HCT116 (cell line): ENCODE data around the gene SORL1-AS1.

Source experiments
- ATAC-seq: fragments of 200-7000 bp; cut with Tn5 transposase; 2 replicates; pipeline ENCODE4 v1.9.1; 2020; ENCODE audit warnings: mild to moderate bottlenecking, moderate library complexity
- BruUV-seq: library from RNA; stranded (reverse); fragments of 400-500 nt; replicated peaks from 2 replicates; lab custom pipeline; 2021; lab: Mats Ljungman, UMichigan
- CTCF ChIA-PET: fragments of 300-600 bp; sonication (Branson Sonifier 250); formaldehyde crosslinking; loops from one replicate; lab custom pipeline; 2021; ENCODE audit warnings: antibody characterized with exemption; lab: Charles Lee
- POLR2A ChIA-PET: fragments of 300-600, 350-600 bp; sonication (Branson Sonifier 250); formaldehyde crosslinking; loops from one replicate; lab custom pipeline; 2021; ENCODE audit warnings: antibody characterized with exemption; lab: Charles Lee
- RAD21 ChIA-PET, 2 experiments: fragments of 300-600 bp; sonication (Branson Sonifier 250); formaldehyde crosslinking; loops; one replicate each; lab custom pipeline; 2023; ENCODE audit warnings: low total read pairs in 2 of 2; ENCODE audit not compliant: uncharacterized antibody in 2 of 2, unreplicated experiment in 2 of 2, low non-redundant PET in 1 of 2; lab: Charles Lee
- DNase-seq: peaks from one replicate; pipeline ENCODE4 v3.0.0-alpha.2; 2010; ENCODE audit warnings: low read depth, low spot score
- H2AFZ ChIP-seq: fragments of 200-600 bp; shearing (Covaris generic), sonication (generic); 2 replicates; pipeline ENCODE4 v1.6.1; 2017; ENCODE audit warnings: low read depth, mixed run types, mixed read lengths, antibody characterized with exemption, low read length; ENCODE audit not compliant: poor library complexity, severe bottlenecking
- H3K27ac ChIP-seq: 2 replicates; pipeline ENCODE4 v1.5.1; 2012; ENCODE audit warnings: low read depth, low read length
- H3K27me3 ChIP-seq: fragments of 200-600 bp; sonication (generic); 2 replicates; pipeline ENCODE4 v1.6.1; 2016; ENCODE audit warnings: mixed run types, low read length, mixed read lengths; ENCODE audit not compliant: insufficient read depth
- H3K36me3 ChIP-seq, 2 experiments: fragments of 200-500 bp in 1 of 2; fragments of 200-600 bp in 1 of 2; sonication (Bioruptor generic) in 1 of 2; sonication (generic) in 1 of 2; 2 replicates each; pipeline versions ENCODE4 v1.5.1 to v1.6.1; 2014 to 2016; ENCODE audit warnings: low read length in 2 of 2, inconsistent platforms in 1 of 2, mixed read lengths in 1 of 2, mixed run types in 1 of 2; ENCODE audit not compliant: insufficient read depth in 2 of 2, control insufficient read depth in 1 of 2
- H3K4me1 ChIP-seq, 2 experiments: fragments of 200-600 bp in 1 of 2; sonication (generic) in 1 of 2; 2 replicates each; pipeline versions ENCODE4 v1.5.1 to v1.6.1; 2012 to 2017; ENCODE audit warnings: low read length in 2 of 2, inconsistent platforms in 1 of 2, mild to moderate bottlenecking in 1 of 2, mixed read lengths in 1 of 2, mixed run types in 1 of 2, moderate library complexity in 1 of 2; ENCODE audit not compliant: insufficient read depth in 2 of 2, control insufficient read depth in 1 of 2
- H3K4me2 ChIP-seq: fragments of 200-600 bp; sonication (generic); 2 replicates; pipeline ENCODE4 v1.6.1; 2017; ENCODE audit warnings: mixed run types, low read length, mixed read lengths
- H3K4me3 ChIP-seq, 2 experiments: fragments of 200-600 bp in 1 of 2; sonication (generic) in 1 of 2; replicated peaks in 1 of 2; 2 replicates each; pipeline ENCODE4 v1.5.1; 2011 to 2016; ENCODE audit warnings: low read length in 2 of 2, control low read depth in 1 of 2, low read depth in 1 of 2, mild to moderate bottlenecking in 1 of 2, mixed read lengths in 1 of 2, mixed run types in 1 of 2
- H3K79me2 ChIP-seq: fragments of 200-600 bp; sonication (generic); 2 replicates; pipeline ENCODE4 v1.6.1; 2017; ENCODE audit warnings: mild to moderate bottlenecking, mixed run types, low read length, moderate library complexity, mixed read lengths; ENCODE audit not compliant: insufficient read depth
- H3K9ac ChIP-seq: fragments of 200-600 bp; sonication (generic); 2 replicates; pipeline ENCODE4 v1.6.1; 2016; ENCODE audit warnings: low read length, mixed read lengths
- H3K9me2 ChIP-seq: fragments of 200-600 bp; sonication (generic), shearing (Covaris generic); 2 replicates; pipeline ENCODE4 v1.6.1; 2017; ENCODE audit warnings: mixed run types, mild to moderate bottlenecking, moderate library complexity; ENCODE audit not compliant: insufficient read depth
- H3K9me3 ChIP-seq, 2 experiments: fragments of 200-500 bp in 1 of 2; fragments of 200-600 bp in 1 of 2; sonication (Bioruptor generic) in 1 of 2; sonication (generic) in 1 of 2; 2 replicates each; pipeline ENCODE4 v1.6.1; 2014 to 2017; ENCODE audit warnings: low read length in 2 of 2, mixed read lengths in 2 of 2, inconsistent platforms in 1 of 2, low read depth in 1 of 2, mild to moderate bottlenecking in 1 of 2, mixed run types in 1 of 2, moderate library complexity in 1 of 2; ENCODE audit not compliant: control insufficient read depth in 1 of 2, insufficient read depth in 1 of 2
- H4K20me1 ChIP-seq: fragments of 200-600 bp; sonication (generic), shearing (Covaris generic); 2 replicates; pipeline ENCODE4 v1.6.1; 2017; ENCODE audit warnings: mixed run types, mild to moderate bottlenecking, moderate library complexity; ENCODE audit not compliant: insufficient read depth
- CBX3 ChIP-seq: IDR thresholded peaks from 2 replicates; pipeline ENCODE4 v1.6.1; 2012; ENCODE audit warnings: low read depth
- CEBPB ChIP-seq: IDR thresholded peaks from 2 replicates; pipeline ENCODE4 v1.6.1; 2012; ENCODE audit warnings: low read depth
- CTCF ChIP-seq, 3 experiments: fragments of 200-600 bp in 1 of 3; sonication (generic) in 1 of 3; IDR thresholded peaks in 2 of 3; conservative IDR thresholded peaks in 1 of 3; 2 replicates each; pipeline ENCODE4 v1.5.1; 2012 to 2017; ENCODE audit warnings: low read depth in 2 of 3, low read length in 2 of 3, antibody characterized with exemption in 1 of 3, borderline replicate concordance in 1 of 3, control low read depth in 1 of 3, mild to moderate bottlenecking in 1 of 3, mixed read lengths in 1 of 3, mixed run types in 1 of 3, moderate library complexity in 1 of 3; ENCODE audit not compliant: insufficient read depth in 1 of 3
- ELF1 ChIP-seq: IDR thresholded peaks from 2 replicates; pipeline ENCODE4 v1.6.1; 2012; ENCODE audit warnings: low read depth, borderline replicate concordance
- EZH2 ChIP-seq: fragments of 200-600 bp; sonication (generic); IDR thresholded peaks from 2 replicates; pipeline ENCODE4 v1.6.1; 2017; ENCODE audit warnings: antibody characterized with exemption, mixed run types
- EZH2phosphoT487 ChIP-seq: fragments of 200-600 bp; IDR thresholded peaks from 2 replicates; pipeline ENCODE4 v1.6.1; 2018; ENCODE audit warnings: antibody characterized with exemption, borderline replicate concordance
- JUND ChIP-seq: IDR thresholded peaks from 2 replicates; pipeline ENCODE4 v1.6.1; 2012
- POLR2A ChIP-seq: IDR thresholded peaks from 2 replicates; pipeline ENCODE4 v1.7.0; 2011; ENCODE audit warnings: borderline replicate concordance; ENCODE audit not compliant: insufficient read depth, insufficient read length; ENCODE audit errors: extremely low read depth
- POLR2AphosphoS5 ChIP-seq: IDR thresholded peaks from 2 replicates; pipeline ENCODE4 v1.6.1; 2011; ENCODE audit warnings: mild to moderate bottlenecking, low read depth, low read length, moderate library complexity
- REST ChIP-seq: IDR thresholded peaks from 2 replicates; pipeline ENCODE4 v1.6.1; 2012; ENCODE audit warnings: low read depth
- SRF ChIP-seq: IDR thresholded peaks from 2 replicates; pipeline ENCODE4 v1.6.1; 2012; ENCODE audit warnings: low read depth
- TCF7L2 ChIP-seq: IDR thresholded peaks from 2 replicates; pipeline ENCODE4 v1.7.0; 2011; ENCODE audit warnings: borderline replicate concordance, inconsistent platforms; ENCODE audit not compliant: insufficient read depth, insufficient read length; ENCODE audit errors: extremely low read depth
- YY1 ChIP-seq: IDR thresholded peaks from 2 replicates; pipeline ENCODE4 v1.6.1; 2011; ENCODE audit warnings: low read length, low read depth, moderate library complexity, mild to moderate bottlenecking; ENCODE audit not compliant: insufficient replicate concordance; ENCODE audit errors: extremely low read depth
- ZFX ChIP-seq: fragments of 450-650 bp; IDR thresholded peaks from 2 replicates; pipeline ENCODE4 v1.6.1; 2017
- ZNF274 ChIP-seq: fragments of 200-500 bp; sonication (Bioruptor generic); IDR thresholded peaks from 2 replicates; pipeline ENCODE4 v1.6.1; 2014; ENCODE audit warnings: mild to moderate bottlenecking, low read depth, low read length, inconsistent platforms
- intact Hi-C: fragments of 100-400 bp; cut with micrococcal nuclease; formaldehyde crosslinking; loops from 2 replicates; pipeline ENCODE4 v1.10.0; 2022
- TF ChIP-seq, protein P1 (sequence below): IDR thresholded peaks from 2 replicates; pipeline ENCODE4 v1.6.1; 2012

Gene SORL1-AS1

GRCh38 chr11:121450401-121450800 is 2.4 kb downstream of the SORL1-AS1 start:
- no peaks in the 10 kb centered on the region for H3K9me2 ChIP-seq
- ChIA-PET POLR2A (no interaction called here), RAD21 (no interaction called here), CTCF (interaction anchor here (1.3 kb wide), 1 partner anchor 14 kb away, joined by 3 read pairs; no protein-coding TSS in a partner anchor)
- H3K9me3 ChIP-seq: no peaks in the 10 kb centered on the region
- H3K4me1 ChIP-seq: peaks cover 8 to 16% of the 10 kb centered on the region in 2 experiments; a peak in 3 of 4 replicates
- TF ChIP-seq SRF: no peak
- no peak for TF ChIP-seq ZFX
- no peak for TF ChIP-seq YY1
- TF ChIP-seq TCF7L2: no peak
- no peak for TF ChIP-seq ELF1
- TF ChIP-seq CEBPB: no peak
- no peak for TF ChIP-seq CTCF (IDR thresholded peaks at IDR 0.05 in 2 of 3, conservative IDR thresholded peaks at IDR 0.05 in 1 of 3; ENCODE audit: borderline replicate concordance in 1 of 3, insufficient read depth in 1 of 3, low read depth in 2 of 3, low read length in 2 of 3)
- no peak for TF ChIP-seq CBX3
- TF ChIP-seq EZH2phosphoT487: no peak
- TF ChIP-seq REST: no peak
- no peak for TF ChIP-seq ZNF274
- no peak for TF ChIP-seq EZH2
- TF ChIP-seq POLR2AphosphoS5: no peak
- no peak for TF ChIP-seq POLR2A
- TF ChIP-seq, protein P1, sequence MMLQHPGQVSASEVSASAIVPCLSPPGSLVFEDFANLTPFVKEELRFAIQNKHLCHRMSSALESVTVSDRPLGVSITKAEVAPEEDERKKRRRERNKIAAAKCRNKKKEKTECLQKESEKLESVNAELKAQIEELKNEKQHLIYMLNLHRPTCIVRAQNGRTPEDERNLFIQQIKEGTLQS: no peak
- TF ChIP-seq JUND: no peak
- no peaks in the 10 kb centered on the region for H3K79me2 ChIP-seq
- intact Hi-C loops: no loop called here
- H3K4me3 ChIP-seq: no peak overlapping the region
- no peak overlapping the region for H2AFZ ChIP-seq
- no peaks in the 10 kb centered on the region for H3K36me3 ChIP-seq
- DNase-seq: no peak
- no peak for ATAC-seq
- H3K27ac ChIP-seq: no peak overlapping the region
- no TSS peak for BruUV-seq
- no peaks in the 10 kb centered on the region for H3K27me3 ChIP-seq
- no peak overlapping the region for H3K9ac ChIP-seq
- H4K20me1 ChIP-seq: no peaks in the 10 kb centered on the region
- no peak overlapping the region for H3K4me2 ChIP-seq
